Measurements from ENCODE around the gene DENND10. TPM values are rescaled to one million over a fixed set of nuclear protein-coding genes. Genes with fewer than 3 reads are reported as not detected.

DENND10 gene
- total RNA-seq, 1 experiment from 2014 or later, result 60.6 TPM

- TF ChIP-seq, protein P1, sequence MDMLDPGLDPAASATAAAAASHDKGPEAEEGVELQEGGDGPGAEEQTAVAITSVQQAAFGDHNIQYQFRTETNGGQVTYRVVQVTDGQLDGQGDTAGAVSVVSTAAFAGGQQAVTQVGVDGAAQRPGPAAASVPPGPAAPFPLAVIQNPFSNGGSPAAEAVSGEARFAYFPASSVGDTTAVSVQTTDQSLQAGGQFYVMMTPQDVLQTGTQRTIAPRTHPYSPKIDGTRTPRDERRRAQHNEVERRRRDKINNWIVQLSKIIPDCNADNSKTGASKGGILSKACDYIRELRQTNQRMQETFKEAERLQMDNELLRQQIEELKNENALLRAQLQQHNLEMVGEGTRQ (CRISPR knock-in tag; IDR thresholded peaks at IDR 0.05), result no peak
Observed at GRCh38 chr10:119174109-119174508, 70.2 kb downstream of the DENND10 start (continued).

GRCh38 chr10:119176166-119176565, 72.3 kb downstream of the DENND10 start:
- Mint-ChIP-seq H3K4me3 (peak overlapping the region; percentile 99), H3K27me3 (ENCODE audit: low read depth) (no peaks in the 10 kb centered on the region), H3K27ac (0 out of 2 replicates have a peak overlapping the region, but pooled peaks have one; percentile 26), H3K4me1 (peaks cover 10% of the 10 kb centered on the region), H3K9me3 (no peaks in the 10 kb centered on the region), H3K36me3 (peaks cover 46% of the 10 kb centered on the region)
- no peak for TF ChIP-seq MAX (CRISPR knock-in tag; IDR thresholded peaks at IDR 0.05)
- no peak for TF ChIP-seq ZNF425 (CRISPR knock-in tag; conservative IDR thresholded peaks at IDR 0.05)
- no peak for TF ChIP-seq ZNF671 (CRISPR knock-in tag; IDR thresholded peaks at IDR 0.05)
- TF ChIP-seq CREM (CRISPR knock-in tag; IDR thresholded peaks at IDR 0.05), result no peak
- TF ChIP-seq E2F1 (CRISPR knock-in tag; IDR thresholded peaks at IDR 0.05), result no peak
- no peak for TF ChIP-seq FOXP1 (CRISPR knock-in tag; IDR thresholded peaks at IDR 0.05; ENCODE audit: borderline replicate concordance)
- no peak for TF ChIP-seq ATF1 (CRISPR knock-in tag; IDR thresholded peaks at IDR 0.05)
- TF ChIP-seq, protein P2, sequence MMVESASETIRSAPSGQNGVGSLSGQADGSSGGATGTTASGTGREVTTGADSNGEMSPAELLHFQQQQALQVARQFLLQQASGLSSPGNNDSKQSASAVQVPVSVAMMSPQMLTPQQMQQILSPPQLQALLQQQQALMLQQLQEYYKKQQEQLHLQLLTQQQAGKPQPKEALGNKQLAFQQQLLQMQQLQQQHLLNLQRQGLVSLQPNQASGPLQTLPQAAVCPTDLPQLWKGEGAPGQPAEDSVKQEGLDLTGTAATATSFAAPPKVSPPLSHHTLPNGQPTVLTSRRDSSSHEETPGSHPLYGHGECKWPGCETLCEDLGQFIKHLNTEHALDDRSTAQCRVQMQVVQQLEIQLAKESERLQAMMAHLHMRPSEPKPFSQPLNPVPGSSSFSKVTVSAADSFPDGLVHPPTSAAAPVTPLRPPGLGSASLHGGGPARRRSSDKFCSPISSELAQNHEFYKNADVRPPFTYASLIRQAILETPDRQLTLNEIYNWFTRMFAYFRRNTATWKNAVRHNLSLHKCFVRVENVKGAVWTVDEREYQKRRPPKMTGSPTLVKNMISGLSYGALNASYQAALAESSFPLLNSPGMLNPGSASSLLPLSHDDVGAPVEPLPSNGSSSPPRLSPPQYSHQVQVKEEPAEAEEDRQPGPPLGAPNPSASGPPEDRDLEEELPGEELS (CRISPR knock-in tag; IDR thresholded peaks at IDR 0.05), result no peak
- TF ChIP-seq, protein P1 (CRISPR knock-in tag; IDR thresholded peaks at IDR 0.05), result no peak
- no peak for TF ChIP-seq CDX4 (CRISPR knock-in tag; IDR thresholded peaks at IDR 0.05; ENCODE audit: borderline replicate concordance)
- TF ChIP-seq OVOL2 (CRISPR knock-in tag; IDR thresholded peaks at IDR 0.05; ENCODE audit: borderline replicate concordance), result no peak
- no peak for TF ChIP-seq RELA (CRISPR knock-in tag; IDR thresholded peaks at IDR 0.05; ENCODE audit: borderline replicate concordance)
- no peak for TF ChIP-seq NFE2L1 (CRISPR knock-in tag; IDR thresholded peaks at IDR 0.05)
- TF ChIP-seq, protein P3, sequence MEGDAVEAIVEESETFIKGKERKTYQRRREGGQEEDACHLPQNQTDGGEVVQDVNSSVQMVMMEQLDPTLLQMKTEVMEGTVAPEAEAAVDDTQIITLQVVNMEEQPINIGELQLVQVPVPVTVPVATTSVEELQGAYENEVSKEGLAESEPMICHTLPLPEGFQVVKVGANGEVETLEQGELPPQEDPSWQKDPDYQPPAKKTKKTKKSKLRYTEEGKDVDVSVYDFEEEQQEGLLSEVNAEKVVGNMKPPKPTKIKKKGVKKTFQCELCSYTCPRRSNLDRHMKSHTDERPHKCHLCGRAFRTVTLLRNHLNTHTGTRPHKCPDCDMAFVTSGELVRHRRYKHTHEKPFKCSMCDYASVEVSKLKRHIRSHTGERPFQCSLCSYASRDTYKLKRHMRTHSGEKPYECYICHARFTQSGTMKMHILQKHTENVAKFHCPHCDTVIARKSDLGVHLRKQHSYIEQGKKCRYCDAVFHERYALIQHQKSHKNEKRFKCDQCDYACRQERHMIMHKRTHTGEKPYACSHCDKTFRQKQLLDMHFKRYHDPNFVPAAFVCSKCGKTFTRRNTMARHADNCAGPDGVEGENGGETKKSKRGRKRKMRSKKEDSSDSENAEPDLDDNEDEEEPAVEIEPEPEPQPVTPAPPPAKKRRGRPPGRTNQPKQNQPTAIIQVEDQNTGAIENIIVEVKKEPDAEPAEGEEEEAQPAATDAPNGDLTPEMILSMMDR (IDR thresholded peaks at IDR 0.05), result no peak
- no peak for TF ChIP-seq ZNF232 (CRISPR knock-in tag; IDR thresholded peaks at IDR 0.05)
- TF ChIP-seq ZBTB21 (CRISPR knock-in tag; IDR thresholded peaks at IDR 0.05; ENCODE audit: borderline replicate concordance), result no peak
- TF ChIP-seq, protein P4, sequence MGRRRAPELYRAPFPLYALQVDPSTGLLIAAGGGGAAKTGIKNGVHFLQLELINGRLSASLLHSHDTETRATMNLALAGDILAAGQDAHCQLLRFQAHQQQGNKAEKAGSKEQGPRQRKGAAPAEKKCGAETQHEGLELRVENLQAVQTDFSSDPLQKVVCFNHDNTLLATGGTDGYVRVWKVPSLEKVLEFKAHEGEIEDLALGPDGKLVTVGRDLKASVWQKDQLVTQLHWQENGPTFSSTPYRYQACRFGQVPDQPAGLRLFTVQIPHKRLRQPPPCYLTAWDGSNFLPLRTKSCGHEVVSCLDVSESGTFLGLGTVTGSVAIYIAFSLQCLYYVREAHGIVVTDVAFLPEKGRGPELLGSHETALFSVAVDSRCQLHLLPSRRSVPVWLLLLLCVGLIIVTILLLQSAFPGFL (CRISPR knock-in tag; IDR thresholded peaks at IDR 0.05; ENCODE audit: borderline replicate concordance), result no peak
- no peak for TF ChIP-seq ZNF396 (CRISPR knock-in tag; IDR thresholded peaks at IDR 0.05; ENCODE audit: borderline replicate concordance)
- ATAC-seq (no peak), DNase-seq (ENCODE audit: low spot score) (no peak)
- POLR2A ChIA-PET, result no interaction called here
- CTCF ChIA-PET, result interaction anchor here (1.0 kb wide), 1 partner anchor 22 kb away, joined by 6 read pairs; no protein-coding TSS in a partner anchor
